ENCODE measurements around the gene MOB4.
"Not testable (repeated sequence)": the region's sequence is repeated elsewhere in the genome, so short reads cannot be mapped to it uniquely, and the experiment has no call there.

MOB4 gene

GRCh38 chr2:197515739-197516392 lies at the start of gene MOB4:
TSS of gene MOB4 (plus strand) at chr2:197516066. CDS start at chr2:197516087, 21 bp downstream.
- Histone ChIP-seq H3K27ac (peak within 1 kb of the TSS; percentile 63 to 99 (median 95)), H3K4me3 (peak within 1 kb of the TSS; percentile 73 to 99 (median 87))

- Histone ChIP-seq H3K27ac (no peak overlapping the region), H3K4me3 (no peak overlapping the region)
Observed at GRCh38 chr2:197472166-197472565, 43.7 kb upstream of the MOB4 start.

- Histone ChIP-seq H3K27ac (no peak overlapping the region), H3K4me3 (no peak overlapping the region)
Observed at GRCh38 chr2:197477797-197478196, 38.1 kb upstream of the MOB4 start.

GRCh38 chr2:197480165-197481036 lies 35.5 kb upstream of the MOB4 start:
- no peak overlapping the region for H3K4me3 ChIP-seq
- H3K27ac ChIP-seq, result no peak overlapping the region

GRCh38 chr2:197484248-197484647 lies 31.6 kb upstream of the MOB4 start:
- H3K27ac ChIP-seq, H3K4me3 ChIP-seq: not testable (repeated sequence)

GRCh38 chr2:197486175-197486574 lies 29.7 kb upstream of the MOB4 start:
- Histone ChIP-seq H3K27ac (no peak overlapping the region), H3K4me3 (no peak overlapping the region)

- Histone ChIP-seq H3K4me3 (no peak overlapping the region), H3K27ac (no peak overlapping the region)
Observed at GRCh38 chr2:197487385-197487784, 28.5 kb upstream of the MOB4 start.

- Histone ChIP-seq H3K4me3 (no peak overlapping the region), H3K27ac (no peak overlapping the region)
Observed at GRCh38 chr2:197495433-197496134, 20.3 kb upstream of the MOB4 start.

- no peak overlapping the region for H3K4me3 ChIP-seq
- no peak overlapping the region for H3K27ac ChIP-seq
Observed at GRCh38 chr2:197496695-197497094, 19.2 kb upstream of the MOB4 start.

GRCh38 chr2:197497326-197497725 lies 18.5 kb upstream of the MOB4 start:
- H3K27ac ChIP-seq, result no peak overlapping the region
- peak overlapping the region in 2 of 7 experiments; percentile 94 to 97 for H3K4me3 ChIP-seq

GRCh38 chr2:197498235-197498936 lies 17.5 kb upstream of the MOB4 start:
- Histone ChIP-seq H3K27ac (peak overlapping the region in 19 of 21 experiments; percentile 81 to 99 (median 93)), H3K4me3 (peak overlapping the region; percentile 65 to 97 (median 91))

GRCh38 chr2:197498937-197499593 lies 16.8 kb upstream of the MOB4 start:
- peak overlapping the region; percentile 79 to 99 (median 93) for H3K27ac ChIP-seq
- H3K4me3 ChIP-seq, result peak overlapping the region; percentile 65 to 97 (median 91)

GRCh38 chr2:197499594-197500502 lies 16.0 kb upstream of the MOB4 start, which contains the start of the genes HSPD1 and HSPE1:
TSS of gene HSPD1 (minus strand) at chr2:197499840. CDS start at chr2:197498848, 992 bp downstream.
TSS of gene HSPE1 (plus strand) at chr2:197500379. CDS start at chr2:197500437, 58 bp downstream.
- Histone ChIP-seq H3K27ac (peak within 1 kb of the TSS; percentile 79 to 99 (median 93)), H3K4me3 (peak within 1 kb of the TSS; percentile 65 to 97 (median 91))

- peak overlapping the region; percentile 57 to 99 (median 93) for H3K27ac ChIP-seq
Observed at GRCh38 chr2:197500503-197501131, 15.2 kb upstream of the MOB4 start.

GRCh38 chr2:197502201-197502600 lies 13.7 kb upstream of the MOB4 start:
- peak overlapping the region in 1 of 7 experiments; percentile 97 for H3K4me3 ChIP-seq
- H3K27ac ChIP-seq, result peak overlapping the region in 5 of 21 experiments; percentile 4 to 98 (median 95)

More at GRCh38 chr2:197500503-197501131, 15.2 kb upstream of the MOB4 start:
- peak overlapping the region; percentile 65 to 97 (median 91) for H3K4me3 ChIP-seq

- Histone ChIP-seq H3K27ac (peak overlapping the region in 2 of 21 experiments; percentile 93 to 96), H3K4me3 (no peak overlapping the region)
Observed at GRCh38 chr2:197502685-197503084, 13.2 kb upstream of the MOB4 start.

- H3K4me3 ChIP-seq, result no peak overlapping the region
- H3K27ac ChIP-seq, result no peak overlapping the region
Observed at GRCh38 chr2:197504000-197504399, 11.9 kb upstream of the MOB4 start.
